ENCODE results near the gene MCM8.

Gene MCM8

DNA sequence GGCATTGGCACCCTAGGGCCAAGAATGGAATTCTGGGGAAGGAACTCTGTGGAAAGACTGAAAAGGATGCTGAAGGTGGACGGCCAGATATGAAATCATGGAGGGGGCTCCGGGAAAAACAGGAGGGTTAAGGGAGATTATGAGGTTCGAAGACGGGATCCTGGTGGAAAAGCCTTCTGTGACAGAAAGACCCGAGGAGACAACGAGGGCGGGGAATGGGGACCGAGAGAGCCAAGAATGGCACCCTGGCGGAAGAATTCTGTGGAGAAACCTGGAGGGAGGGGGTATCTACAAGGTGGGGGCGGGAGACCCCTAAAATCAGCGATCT, 545 bp upstream of the MCM8 start:
- Histone ChIP-seq H3K27me3 (ENCODE audit: insufficient read depth, low read depth, severe bottlenecking) (no peaks in the 10 kb centered on the region), H3K27ac (peak overlapping the region; percentile 92), H3K4me3 (ENCODE audit: low read depth, low read length) (peak overlapping the region; percentile 96), H3K36me3 (peaks cover 44% of the 10 kb centered on the region), H3K9me3 (ENCODE audit: severe bottlenecking) (no peaks in the 10 kb centered on the region)
- TF ChIP-seq, protein P1, sequence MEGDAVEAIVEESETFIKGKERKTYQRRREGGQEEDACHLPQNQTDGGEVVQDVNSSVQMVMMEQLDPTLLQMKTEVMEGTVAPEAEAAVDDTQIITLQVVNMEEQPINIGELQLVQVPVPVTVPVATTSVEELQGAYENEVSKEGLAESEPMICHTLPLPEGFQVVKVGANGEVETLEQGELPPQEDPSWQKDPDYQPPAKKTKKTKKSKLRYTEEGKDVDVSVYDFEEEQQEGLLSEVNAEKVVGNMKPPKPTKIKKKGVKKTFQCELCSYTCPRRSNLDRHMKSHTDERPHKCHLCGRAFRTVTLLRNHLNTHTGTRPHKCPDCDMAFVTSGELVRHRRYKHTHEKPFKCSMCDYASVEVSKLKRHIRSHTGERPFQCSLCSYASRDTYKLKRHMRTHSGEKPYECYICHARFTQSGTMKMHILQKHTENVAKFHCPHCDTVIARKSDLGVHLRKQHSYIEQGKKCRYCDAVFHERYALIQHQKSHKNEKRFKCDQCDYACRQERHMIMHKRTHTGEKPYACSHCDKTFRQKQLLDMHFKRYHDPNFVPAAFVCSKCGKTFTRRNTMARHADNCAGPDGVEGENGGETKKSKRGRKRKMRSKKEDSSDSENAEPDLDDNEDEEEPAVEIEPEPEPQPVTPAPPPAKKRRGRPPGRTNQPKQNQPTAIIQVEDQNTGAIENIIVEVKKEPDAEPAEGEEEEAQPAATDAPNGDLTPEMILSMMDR (IDR thresholded peaks at IDR 0.05; ENCODE audit: low read depth, low read length), result no peak
- no peak for DNase-seq

DNA sequence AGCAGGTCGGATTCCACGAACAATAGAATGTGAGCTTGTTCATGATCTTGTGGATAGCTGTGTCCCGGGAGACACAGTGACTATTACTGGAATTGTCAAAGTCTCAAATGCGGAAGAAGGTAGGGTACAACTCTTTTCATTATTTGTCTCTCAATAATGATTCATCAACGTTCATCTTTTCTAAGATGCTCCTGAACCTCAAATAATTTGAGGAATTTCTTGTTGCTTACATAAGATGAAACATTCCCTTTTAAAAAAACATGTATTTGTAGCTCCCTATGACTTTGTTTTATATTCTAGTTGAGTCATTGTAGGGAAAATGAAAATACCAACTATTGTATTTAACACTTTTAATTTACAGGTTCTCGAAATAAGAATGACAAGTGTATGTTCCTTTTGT, 17.0 kb downstream of the MCM8 start:
- Histone ChIP-seq H3K27me3 (ENCODE audit: insufficient read depth, low read depth, severe bottlenecking) (no peaks in the 10 kb centered on the region), H3K9me3 (ENCODE audit: severe bottlenecking) (no peaks in the 10 kb centered on the region), H3K27ac (no peak overlapping the region), H3K36me3 (peaks cover 79% of the 10 kb centered on the region), H3K4me3 (ENCODE audit: low read depth, low read length) (no peak overlapping the region)
- no peak for DNase-seq
- TF ChIP-seq, protein P1 (IDR thresholded peaks at IDR 0.05; ENCODE audit: low read depth, low read length), result no peak

DNA sequence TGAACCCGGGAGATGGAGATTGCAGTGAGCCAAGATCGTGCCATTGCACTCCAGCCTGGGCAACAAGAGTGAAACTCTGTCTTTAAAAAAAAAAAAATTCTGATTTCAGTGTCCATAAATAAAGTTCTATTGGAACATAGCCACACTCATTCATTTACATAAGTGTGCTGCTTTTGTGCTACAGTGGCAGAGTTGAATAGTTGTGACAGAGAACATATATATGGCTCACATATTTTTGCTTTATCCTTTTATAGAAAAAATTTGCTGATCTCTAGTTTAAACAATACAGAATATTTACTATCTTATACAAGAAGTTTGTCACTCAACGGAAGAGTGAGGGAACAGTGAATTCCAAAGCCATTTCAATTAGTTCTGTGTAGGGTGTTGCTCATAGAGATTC, 18.0 kb downstream of the MCM8 start:
- TF ChIP-seq, protein P1 (IDR thresholded peaks at IDR 0.05; ENCODE audit: low read depth, low read length), result no peak
- no peak for DNase-seq
- H3K4me3 ChIP-seq (ENCODE audit: low read depth, low read length), result no peak overlapping the region
- no peaks in the 10 kb centered on the region for H3K27me3 ChIP-seq (ENCODE audit: insufficient read depth, low read depth, severe bottlenecking)
- no peak overlapping the region for H3K27ac ChIP-seq
- H3K9me3 ChIP-seq (ENCODE audit: severe bottlenecking), result no peaks in the 10 kb centered on the region
- H3K36me3 ChIP-seq, result peaks cover 80% of the 10 kb centered on the region

DNA sequence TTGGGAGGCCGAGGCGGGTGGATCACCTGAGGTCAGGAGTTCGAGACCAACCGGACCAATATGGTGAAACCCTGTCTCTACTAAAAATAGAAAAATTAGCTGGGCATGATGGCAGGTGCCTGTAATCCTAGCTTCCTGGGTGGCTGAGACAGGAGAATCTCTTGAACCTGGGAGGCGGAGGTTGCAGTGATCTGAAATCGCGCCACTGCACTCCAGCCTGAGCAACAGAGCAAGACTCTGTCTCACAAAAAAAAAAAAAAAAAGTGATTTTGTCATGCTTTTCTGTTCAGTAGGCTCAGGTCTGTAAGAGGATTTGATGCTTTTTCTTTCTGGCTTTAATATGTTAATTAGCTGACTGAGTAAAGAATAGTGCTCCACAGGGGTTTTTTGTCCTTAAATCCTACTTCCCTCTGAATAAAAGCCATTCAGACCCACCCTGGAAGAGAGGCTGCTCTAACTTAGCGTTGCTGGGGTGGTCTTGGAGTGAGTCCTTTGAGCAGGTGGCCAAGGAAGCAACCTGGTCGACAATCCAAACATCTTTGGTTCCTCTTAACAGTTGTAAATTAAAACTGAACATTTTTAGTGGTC, 19.0 kb downstream of the MCM8 start:
- Histone ChIP-seq H3K27ac (no peak overlapping the region), H3K9me3 (ENCODE audit: severe bottlenecking) (no peaks in the 10 kb centered on the region), H3K27me3 (ENCODE audit: insufficient read depth, low read depth, severe bottlenecking) (no peaks in the 10 kb centered on the region), H3K4me3 (ENCODE audit: low read depth, low read length) (no peak overlapping the region), H3K36me3 (peaks cover 77% of the 10 kb centered on the region)
- no peak for DNase-seq
- TF ChIP-seq, protein P1 (IDR thresholded peaks at IDR 0.05; ENCODE audit: low read depth, low read length), result no peak

DNA sequence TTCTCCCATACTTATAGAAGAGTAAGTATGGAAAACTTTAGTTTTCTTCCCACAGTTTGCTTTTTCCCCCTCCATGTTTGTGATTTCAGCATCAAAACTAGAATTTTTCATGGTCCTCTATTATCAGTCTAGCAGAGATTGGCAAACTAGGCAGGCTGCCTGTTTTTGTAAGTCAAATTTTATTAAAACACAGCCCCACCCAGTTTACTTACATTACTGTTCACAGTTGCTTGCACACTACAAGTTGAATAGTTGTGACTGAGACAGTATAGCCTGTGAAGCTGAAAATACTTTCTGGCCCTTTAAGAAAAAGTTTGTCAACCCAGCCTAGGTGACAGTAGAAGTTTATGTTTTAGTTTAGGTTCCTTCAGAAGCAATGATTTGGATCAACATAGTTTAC, 19.5 kb downstream of the MCM8 start:
- no peaks in the 10 kb centered on the region for H3K27me3 ChIP-seq (ENCODE audit: insufficient read depth, low read depth, severe bottlenecking)
- peaks cover 77% of the 10 kb centered on the region for H3K36me3 ChIP-seq
- H3K4me3 ChIP-seq (ENCODE audit: low read depth, low read length), result no peak overlapping the region
- TF ChIP-seq, protein P1 (IDR thresholded peaks at IDR 0.05; ENCODE audit: low read depth, low read length), result no peak
- no peaks in the 10 kb centered on the region for H3K9me3 ChIP-seq (ENCODE audit: severe bottlenecking)
- no peak for DNase-seq
- H3K27ac ChIP-seq, result no peak overlapping the region

DNA sequence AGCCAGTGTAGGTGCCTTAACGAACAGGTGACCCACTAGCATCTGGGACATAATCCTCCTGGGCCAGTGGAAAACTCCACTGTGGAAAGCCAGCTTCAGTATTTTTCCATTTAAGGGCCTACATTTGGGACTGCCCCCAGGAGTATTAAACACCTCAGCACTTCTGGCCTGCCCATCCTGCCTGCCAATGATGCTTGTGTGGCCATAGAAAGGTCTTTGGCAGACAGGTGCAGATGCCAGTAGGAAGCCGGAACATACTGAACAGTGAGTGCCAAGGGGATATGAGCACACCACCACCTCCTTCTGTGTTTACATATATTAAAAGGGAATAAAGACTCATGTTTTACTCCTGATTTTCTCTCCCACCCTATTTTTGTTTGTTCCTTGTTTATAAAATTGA, 19.9 kb downstream of the MCM8 start:
- H3K9me3 ChIP-seq (ENCODE audit: severe bottlenecking), result no peaks in the 10 kb centered on the region
- TF ChIP-seq, protein P1 (IDR thresholded peaks at IDR 0.05; ENCODE audit: low read depth, low read length), result no peak
- H3K27ac ChIP-seq, result no peak overlapping the region
- DNase-seq, result no peak
- H3K27me3 ChIP-seq (ENCODE audit: insufficient read depth, low read depth, severe bottlenecking), result no peaks in the 10 kb centered on the region
- no peak overlapping the region for H3K4me3 ChIP-seq (ENCODE audit: low read depth, low read length)
- H3K36me3 ChIP-seq, result peaks cover 76% of the 10 kb centered on the region

Measured in WERI-Rb-1 (cell line).